ENCODE measurements around the gene TCHHL1.
A peak's percentile ranks its signal among the peaks of the same experiment; 100 is the strongest.

Gene TCHHL1

DNA sequence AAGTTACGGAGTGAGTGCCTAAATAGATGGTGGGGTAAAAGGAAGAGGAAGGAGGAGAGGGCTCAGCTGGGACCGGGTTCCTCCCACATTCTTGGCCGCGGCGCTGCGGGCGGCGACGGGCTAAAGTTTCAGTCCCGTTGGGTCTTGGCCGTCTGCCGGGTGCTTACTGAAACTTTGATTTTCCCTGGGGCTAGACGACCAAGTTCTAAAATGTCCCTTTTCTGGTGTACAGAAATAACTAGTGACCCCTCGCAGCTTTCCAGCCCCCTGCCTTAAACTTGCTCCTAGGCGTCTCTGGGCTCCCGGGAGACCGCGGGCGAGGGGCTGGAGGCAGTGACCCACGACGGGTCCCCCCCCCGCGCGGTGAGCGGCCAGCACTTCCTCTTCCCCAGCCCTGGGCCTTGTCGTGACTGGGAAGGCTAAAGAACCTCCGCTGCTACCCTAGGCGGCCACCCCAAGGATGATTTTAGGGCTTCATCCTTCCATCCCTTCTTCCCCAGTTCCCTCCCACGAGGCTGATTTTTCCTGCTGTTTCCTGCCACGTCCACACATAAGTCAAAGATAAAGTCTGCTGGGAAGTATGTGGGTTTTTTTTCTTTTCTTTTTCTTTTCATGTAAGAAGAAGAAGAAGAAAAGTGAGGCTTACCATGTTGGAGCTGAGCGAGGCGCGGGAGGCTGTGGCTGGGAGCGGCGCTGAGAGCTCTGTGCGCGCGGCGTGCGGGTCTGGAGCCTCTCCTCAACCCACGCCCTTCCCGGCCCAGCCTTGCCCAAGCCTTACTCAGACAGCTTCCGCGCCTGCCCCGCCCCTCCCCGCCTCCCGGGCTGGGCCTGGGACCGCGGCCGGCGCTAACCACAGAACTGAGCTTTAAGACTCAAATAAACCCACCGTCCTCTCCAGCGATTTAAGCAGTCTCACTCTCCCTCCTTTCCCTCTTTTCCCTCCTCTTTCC is 52.3 kb downstream of the TCHHL1 start, which contains the start of gene S100A11:
TSS of gene S100A11 (minus strand) at position 738 of the 950 bp plus-strand sequence. CDS start at position 649, 89 bp downstream.
- H3K9me3 ChIP-seq (ENCODE audit: severe bottlenecking): no peaks in the 10 kb centered on the region
- no peak for TF ChIP-seq CTCF (IDR thresholded peaks at IDR 0.05; ENCODE audit: poor library complexity, severe bottlenecking)
- peaks cover 51% of the 10 kb centered on the region for H3K36me3 ChIP-seq (ENCODE audit: low read depth)
- peak within 1 kb of the TSS; percentile 97 for H3K27ac ChIP-seq (ENCODE audit: poor library complexity, severe bottlenecking)
- peak; percentile 92 for ATAC-seq (ENCODE audit: low read depth)
- peaks cover 11% of the 10 kb centered on the region for H3K4me1 ChIP-seq (ENCODE audit: insufficient read depth, poor library complexity, severe bottlenecking)
- H3K4me3 ChIP-seq (ENCODE audit: severe bottlenecking): peak within 1 kb of the TSS; percentile 92
- peak; percentile 94 for DNase-seq (ENCODE audit: low spot score)
- no peaks in the 10 kb centered on the region for H3K27me3 ChIP-seq (ENCODE audit: insufficient read depth, poor library complexity, severe bottlenecking)

- Histone ChIP-seq H3K36me3 (ENCODE audit: low read depth) (peaks cover 59% of the 10 kb centered on the region), H3K4me1 (ENCODE audit: insufficient read depth, poor library complexity, severe bottlenecking) (peaks cover 11% of the 10 kb centered on the region), H3K9me3 (ENCODE audit: severe bottlenecking) (no peaks in the 10 kb centered on the region), H3K27me3 (ENCODE audit: insufficient read depth, poor library complexity, severe bottlenecking) (no peaks in the 10 kb centered on the region), H3K27ac (ENCODE audit: poor library complexity, severe bottlenecking) (peak overlapping the region; percentile 97), H3K4me3 (ENCODE audit: severe bottlenecking) (peak overlapping the region; percentile 92)
- TF ChIP-seq CTCF (IDR thresholded peaks at IDR 0.05; ENCODE audit: poor library complexity, severe bottlenecking): no peak
- no peak for ATAC-seq (ENCODE audit: low read depth)
- no peak for DNase-seq (ENCODE audit: low spot score)
Observed at GRCh38 chr1:152035539-152036266, 53.2 kb downstream of the TCHHL1 start.

- Histone ChIP-seq H3K4me1 (ENCODE audit: insufficient read depth, poor library complexity, severe bottlenecking) (peaks cover 13% of the 10 kb centered on the region), H3K9me3 (ENCODE audit: severe bottlenecking) (no peaks in the 10 kb centered on the region), H3K4me3 (ENCODE audit: severe bottlenecking) (peak overlapping the region; percentile 92), H3K27me3 (ENCODE audit: insufficient read depth, poor library complexity, severe bottlenecking) (no peaks in the 10 kb centered on the region), H3K36me3 (ENCODE audit: low read depth) (peaks cover 63% of the 10 kb centered on the region), H3K27ac (ENCODE audit: poor library complexity, severe bottlenecking) (peak overlapping the region; percentile 97)
- TF ChIP-seq CTCF (IDR thresholded peaks at IDR 0.05; ENCODE audit: poor library complexity, severe bottlenecking): peak; percentile 89
- peak; percentile 61 for ATAC-seq (ENCODE audit: low read depth)
- no peak for DNase-seq (ENCODE audit: low spot score)
Observed at GRCh38 chr1:152034654-152035538, 54.0 kb downstream of the TCHHL1 start.

GRCh38 chr1:152034324-152034653 is 54.6 kb downstream of the TCHHL1 start:
- ATAC-seq (ENCODE audit: low read depth) (peak; percentile 8; the same call in 2 of the 3 replicates), DNase-seq (ENCODE audit: low spot score) (no peak)
- Histone ChIP-seq H3K27me3 (ENCODE audit: insufficient read depth, poor library complexity, severe bottlenecking) (no peaks in the 10 kb centered on the region), H3K4me1 (ENCODE audit: insufficient read depth, poor library complexity, severe bottlenecking) (peaks cover 20% of the 10 kb centered on the region), H3K9me3 (ENCODE audit: severe bottlenecking) (no peaks in the 10 kb centered on the region), H3K4me3 (ENCODE audit: severe bottlenecking) (peak overlapping the region; percentile 92), H3K36me3 (ENCODE audit: low read depth) (peaks cover 63% of the 10 kb centered on the region), H3K27ac (ENCODE audit: poor library complexity, severe bottlenecking) (peak overlapping the region; percentile 97)
- no peak for TF ChIP-seq CTCF (IDR thresholded peaks at IDR 0.05; ENCODE audit: poor library complexity, severe bottlenecking)

Measured in RWPE2 (cell line).